AML-193 (cell line): ENCODE measurements around the gene DLG5.
"Not testable (repeated sequence)": the region's sequence is repeated elsewhere in the genome, so short reads cannot be mapped to it uniquely, and the experiment has no call there.

Source experiments
- DNase-seq, 2 experiments: peaks; one replicate each; lab custom pipeline; 2025; lab: John Stamatoyannopoulos, UW

Gene DLG5

DNA sequence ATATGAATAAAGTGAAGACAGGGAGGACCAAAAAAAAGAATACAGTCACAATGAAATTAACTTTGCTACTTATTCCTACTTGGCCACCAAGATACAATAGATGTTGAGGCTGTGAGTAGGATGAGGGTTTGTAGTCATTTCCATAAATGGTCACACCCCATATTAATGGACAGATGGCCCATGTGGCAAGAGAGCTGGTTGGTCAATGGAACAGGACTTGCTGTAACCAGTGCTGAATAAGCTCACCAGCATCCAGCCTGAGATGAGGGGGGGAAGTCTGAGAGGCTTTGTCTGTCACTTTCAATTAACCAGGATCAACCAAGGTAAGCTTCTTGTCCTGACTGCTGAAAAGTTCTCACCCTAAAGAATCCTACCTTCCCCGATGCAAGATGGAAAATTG lies 158.5 kb downstream of the DLG5 start:
- no peak for DNase-seq

DNA sequence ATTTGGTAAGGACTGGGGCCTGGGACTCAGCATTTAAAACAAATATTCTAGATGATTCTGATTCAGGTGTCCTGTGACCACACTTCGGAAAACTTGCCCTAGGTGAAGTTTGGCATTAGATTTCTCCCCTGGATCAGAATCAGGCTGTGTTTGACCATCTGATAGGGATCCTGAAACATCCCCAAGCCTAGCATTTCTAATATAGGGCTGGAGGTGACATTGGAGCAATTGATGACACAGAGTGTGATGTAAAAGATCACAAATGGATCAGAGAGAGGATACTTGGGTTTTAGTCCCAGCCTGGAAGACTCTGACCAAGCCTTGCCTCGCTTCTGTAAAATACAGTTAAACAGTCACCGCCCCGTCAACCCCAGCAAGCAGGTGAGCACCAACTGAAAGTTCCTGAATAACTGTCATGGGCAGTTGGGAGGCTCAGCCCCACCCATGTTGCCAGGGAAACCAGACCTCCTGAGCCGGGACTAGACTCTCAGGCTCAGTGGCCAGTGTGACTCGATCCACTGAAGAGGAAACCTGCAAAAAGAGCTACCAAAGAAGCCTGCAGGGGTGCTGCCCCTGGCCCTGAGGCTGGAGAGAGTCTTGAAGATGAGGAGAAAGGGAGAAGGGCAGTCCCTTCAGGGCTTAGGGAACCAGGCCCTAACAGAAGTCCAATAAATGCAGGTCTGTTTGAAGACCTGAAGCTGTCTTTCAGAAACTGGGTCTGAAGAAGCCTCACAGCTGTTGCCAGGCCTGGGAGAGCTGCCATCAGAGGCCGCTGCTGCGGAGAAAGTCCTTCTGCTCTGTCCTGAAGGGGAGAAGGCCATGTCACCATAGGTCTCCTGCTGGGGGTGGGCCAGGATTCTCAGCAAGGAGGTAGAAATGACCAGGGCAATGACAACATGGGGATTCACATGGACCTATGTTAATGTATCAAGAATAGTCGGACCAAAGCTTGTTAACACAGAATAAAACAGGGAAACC lies 162.8 kb downstream of the DLG5 start:
- DNase-seq: no peak

DNA sequence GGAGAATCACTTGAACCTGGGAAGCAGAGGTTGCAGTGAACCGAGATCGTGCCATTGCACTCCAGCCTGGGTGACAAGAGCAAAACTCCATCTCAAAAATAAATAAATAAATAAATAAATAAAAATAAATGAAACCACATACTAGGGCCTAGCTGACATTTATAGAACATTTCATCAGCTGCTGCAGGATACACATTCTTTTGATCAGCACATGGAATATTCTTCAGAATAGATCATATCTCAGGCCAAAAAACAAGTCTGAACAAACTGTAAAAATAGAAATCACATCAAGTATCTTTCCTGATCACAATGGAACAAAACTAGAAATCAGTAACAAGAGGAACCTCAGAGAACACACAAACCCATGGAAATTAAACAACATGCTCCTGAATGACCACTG lies 168.1 kb downstream of the DLG5 start:
- not testable (repeated sequence) for DNase-seq

DNA sequence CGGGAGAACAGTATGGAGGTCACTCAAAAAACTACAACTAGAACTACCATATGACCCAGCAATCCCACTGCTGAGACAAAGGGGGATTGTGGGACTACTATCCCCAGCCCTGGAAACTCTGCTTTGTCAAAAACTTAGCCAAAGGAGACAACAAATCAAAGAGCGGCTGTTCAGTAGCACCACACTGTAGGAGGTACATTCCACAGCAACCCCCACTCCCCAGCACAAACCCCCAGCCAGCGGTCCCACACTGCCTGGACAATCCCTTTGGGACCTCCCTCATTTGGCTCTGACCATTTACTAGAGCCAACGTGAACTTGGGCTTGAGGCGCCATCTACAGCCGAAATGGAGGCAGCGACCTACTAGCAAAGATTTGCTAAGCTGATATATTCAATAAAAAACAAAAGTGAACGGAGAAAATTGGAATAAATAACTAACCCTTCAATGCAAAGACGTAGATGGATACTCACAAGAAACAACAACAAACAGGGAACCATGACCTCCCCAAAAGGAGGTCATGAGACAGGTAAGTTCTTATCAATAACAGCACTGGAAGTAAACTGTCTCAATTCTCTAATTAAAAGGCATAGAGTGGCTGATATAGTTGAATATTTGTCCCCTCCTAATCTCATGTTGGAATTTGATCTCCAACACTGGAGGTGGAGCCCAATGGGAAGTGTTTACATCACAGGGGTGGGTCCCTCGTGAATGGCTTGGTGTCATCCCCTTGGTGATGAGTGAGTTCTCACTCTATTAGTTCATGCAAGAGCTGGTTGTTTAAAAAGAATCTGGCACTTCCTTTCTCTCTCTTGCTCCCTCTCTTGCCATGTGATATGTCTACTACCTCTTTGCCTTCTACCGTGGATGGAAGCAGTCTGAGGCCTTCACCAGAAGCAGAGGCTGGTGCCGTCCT lies 170.0 kb downstream of the DLG5 start:
- DNase-seq: peak; percentile 1 to 23

DNA sequence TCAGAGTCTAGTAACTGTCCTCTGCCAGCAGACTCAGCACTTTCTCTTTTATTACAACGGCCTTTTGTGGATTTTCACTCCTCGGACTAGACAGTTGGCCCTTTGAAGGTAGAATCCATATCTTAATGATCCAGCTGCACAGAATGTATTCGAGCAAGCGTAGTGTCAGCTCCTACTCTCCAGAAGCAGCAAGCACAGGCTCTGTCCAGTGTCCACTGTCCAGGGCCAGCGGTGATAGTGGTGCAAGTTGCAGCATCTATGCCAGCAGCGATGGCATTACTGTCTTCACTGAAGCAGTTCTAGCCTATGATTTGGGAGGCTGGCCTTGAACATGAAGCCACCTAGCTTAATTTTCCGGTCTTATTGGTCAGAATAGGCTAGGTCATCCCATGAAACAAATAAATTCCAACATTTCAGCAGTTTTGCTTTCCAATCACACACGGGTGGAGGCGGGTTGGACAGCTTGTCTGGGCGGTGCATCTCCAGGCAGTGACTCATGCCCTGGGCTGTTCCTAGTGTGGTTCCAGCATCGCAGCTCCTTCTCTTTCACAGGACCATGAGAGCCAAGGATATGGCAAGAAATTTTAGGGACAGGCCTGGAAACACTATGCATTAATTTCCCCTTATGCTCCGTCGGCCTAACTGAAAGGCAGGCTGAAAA lies 180.4 kb downstream of the DLG5 start:
- no peak for DNase-seq

DNA sequence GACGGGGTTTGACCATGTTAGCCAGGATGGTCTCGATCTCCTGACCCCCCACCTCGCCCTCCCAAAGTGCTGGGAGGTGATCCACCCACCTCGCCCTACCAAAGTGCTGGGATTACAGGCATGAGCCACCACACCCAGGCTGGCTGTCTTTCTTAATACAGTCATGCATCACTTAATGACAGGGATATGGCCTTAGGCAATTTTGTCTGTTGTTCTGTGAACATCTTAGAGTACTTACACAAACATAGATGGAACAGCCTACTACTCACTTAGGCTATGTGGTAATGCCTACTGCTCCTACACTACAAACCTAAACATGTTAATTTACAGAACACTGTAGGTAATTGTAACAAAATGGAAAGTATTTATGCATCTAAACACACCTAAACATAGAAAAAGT lies 182.3 kb downstream of the DLG5 start:
- DNase-seq: no peak

DNA sequence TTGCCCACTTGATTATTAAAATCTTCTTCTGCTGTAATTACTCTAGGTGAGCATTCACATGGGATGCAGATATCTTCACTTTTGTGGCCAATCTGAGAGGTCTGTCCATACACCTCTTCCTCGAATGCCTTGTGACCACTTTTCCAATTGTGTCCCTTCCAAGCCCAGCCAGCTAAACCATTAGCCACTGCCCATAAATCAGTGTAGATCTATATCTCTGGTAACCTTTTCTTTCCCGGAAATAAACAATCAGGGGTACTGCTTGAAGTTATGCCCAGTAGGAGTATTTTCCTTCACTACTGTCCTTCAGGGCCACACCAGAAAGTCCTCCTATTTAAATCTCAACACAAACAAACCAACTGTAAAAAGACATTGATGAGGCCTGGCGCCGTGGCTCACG lies 184.4 kb downstream of the DLG5 start:
- DNase-seq: no peak

DNA sequence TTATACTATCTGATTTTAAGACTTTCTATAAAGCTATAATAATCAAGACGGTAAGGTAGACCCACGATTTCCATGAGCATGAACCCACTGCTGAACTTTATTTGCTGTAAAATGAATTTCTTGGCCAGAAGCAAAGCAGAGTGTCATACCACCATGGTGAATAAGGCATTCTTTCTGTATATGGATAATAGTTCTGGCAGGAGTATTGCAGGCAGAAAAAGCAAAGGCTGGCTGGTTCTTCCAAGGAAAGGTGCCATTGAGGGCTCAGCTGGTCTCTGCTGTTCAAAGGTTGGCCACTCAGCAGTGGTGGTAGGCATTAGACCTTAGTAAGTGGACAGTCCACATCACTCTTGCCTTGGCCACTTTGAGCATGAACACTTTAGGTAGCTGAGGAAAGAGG lies 184.8 kb downstream of the DLG5 start:
- DNase-seq: no peak
